AG20443 (cell line): ENCODE results near the gene PLD1.

Experiments
- DNase-seq: peaks from one replicate; pipeline ENCODE4 v3.0.0; 2012; ENCODE audit warnings: low spot score, mixed read lengths

Gene PLD1

GRCh38 chr3:171797873-171798272 lies 12.4 kb downstream of the PLD1 start:
- DNase-seq = no peak

GRCh38 chr3:171797265-171797679 lies 13.0 kb downstream of the PLD1 start:
- no peak for DNase-seq

GRCh38 chr3:171796625-171797264 lies 13.5 kb downstream of the PLD1 start:
- no peak for DNase-seq

- peak; percentile 21 for DNase-seq
Observed at GRCh38 chr3:171792531-171792930, 17.8 kb downstream of the PLD1 start.

- no peak for DNase-seq
Observed at GRCh38 chr3:171791692-171792076, 18.6 kb downstream of the PLD1 start.

- DNase-seq = no peak
Observed at GRCh38 chr3:171790898-171791691, 19.2 kb downstream of the PLD1 start.

- no peak for DNase-seq
Observed at GRCh38 chr3:171790574-171790897, 19.7 kb downstream of the PLD1 start.

- DNase-seq = no peak
Observed at GRCh38 chr3:171789759-171790505, 20.4 kb downstream of the PLD1 start.

GRCh38 chr3:171788546-171789351 lies 21.5 kb downstream of the PLD1 start:
- peak; percentile 67 for DNase-seq

GRCh38 chr3:171786997-171787396 lies 23.3 kb downstream of the PLD1 start:
- DNase-seq = no peak

- no peak for DNase-seq
Observed at GRCh38 chr3:171784937-171785336, 25.3 kb downstream of the PLD1 start.

GRCh38 chr3:171784387-171784786 lies 25.9 kb downstream of the PLD1 start:
- DNase-seq = no peak

GRCh38 chr3:171783626-171784025 lies 26.7 kb downstream of the PLD1 start:
- DNase-seq = no peak

- peak; percentile 43 for DNase-seq
Observed at GRCh38 chr3:171783086-171783485, 27.2 kb downstream of the PLD1 start.

GRCh38 chr3:171782617-171783016 lies 27.7 kb downstream of the PLD1 start:
- DNase-seq = no peak

GRCh38 chr3:171781711-171782127 lies 28.6 kb downstream of the PLD1 start:
- DNase-seq = no peak

GRCh38 chr3:171778493-171778892 lies 31.8 kb downstream of the PLD1 start:
- no peak for DNase-seq

GRCh38 chr3:171777596-171777995 lies 32.7 kb downstream of the PLD1 start:
- no peak for DNase-seq

GRCh38 chr3:171776839-171777583 lies 33.3 kb downstream of the PLD1 start:
- DNase-seq = no peak

GRCh38 chr3:171776411-171776810 lies 33.9 kb downstream of the PLD1 start:
- no peak for DNase-seq

GRCh38 chr3:171775943-171776342 lies 34.3 kb downstream of the PLD1 start:
- DNase-seq = no peak
